Gastroesophageal sphincter (tissue), 4 donors: ENCODE measurements around the gene REM2. TPM values are rescaled to one million over a fixed set of nuclear protein-coding genes. Genes with fewer than 3 reads are reported as not detected.

Experiments
- ATAC-seq: fragments of 150-250 bp; one replicate; pipeline ENCODE4 v1.9.1; 2016; ENCODE audit warnings: mild to moderate bottlenecking, moderate library complexity
- H3K27ac ChIP-seq, 4 donors: fragments of 200-600 bp; sonication (generic) in 3 of 4; 1 replicate in 3 of 4; 2 replicates in 1 of 4; pipeline ENCODE4 v1.5.1; 2016 to 2019
- H3K27me3 ChIP-seq: fragments of 200-600 bp; sonication (generic); one replicate; pipeline ENCODE4 v1.5.1; 2019
- H3K36me3 ChIP-seq, 2 donors: fragments of 200-600 bp; sonication (generic); one replicate each; pipeline ENCODE4 v1.5.1; 2019; ENCODE audit warnings: control low read depth in 1 of 2
- H3K4me1 ChIP-seq, 3 donors: fragments of 200-600 bp; sonication (generic); 1 replicate in 2 of 3; 2 replicates in 1 of 3; pipeline ENCODE4 v1.5.1; 2016 to 2019; ENCODE audit warnings: control low read depth in 2 of 3
- H3K4me3 ChIP-seq, 2 donors: fragments of 200-600 bp; sonication (generic); one replicate each; pipeline ENCODE4 v1.5.1; 2019; ENCODE audit warnings: mild to moderate bottlenecking in 1 of 2, moderate library complexity in 1 of 2
- H3K9me3 ChIP-seq, 3 donors: fragments of 200-600 bp; sonication (generic); one replicate each; pipeline ENCODE4 v1.5.1; 2017 to 2019; ENCODE audit warnings: control low read depth in 2 of 3
- EP300 ChIP-seq: sonication (generic); formaldehyde crosslinking; IDR thresholded peaks from one replicate; pipeline ENCODE4 v1.6.1; 2017; ENCODE audit warnings: antibody characterized with exemption, mild to moderate bottlenecking
- POLR2A ChIP-seq, 2 donors: fragments of 450-650 bp; IDR thresholded peaks; one replicate each; pipeline ENCODE4 v1.6.1; 2017; ENCODE audit warnings: antibody characterized with exemption in 2 of 2, mild to moderate bottlenecking in 2 of 2, moderate library complexity in 1 of 2
- POLR2AphosphoS5 ChIP-seq: sonication (generic); formaldehyde crosslinking; IDR thresholded peaks from one replicate; pipeline ENCODE4 v1.6.1; 2017; ENCODE audit warnings: antibody characterized with exemption
- WGBS, 2 donors: methylation state at CpG; one replicate each; pipeline ENCODE4 v1.1.5; 2018; ENCODE audit warnings: low coverage in 1 of 2; 5-methylcytosine and 5-hydroxymethylcytosine counted together
- total RNA-seq, 4 donors: library from RNA; depleted of rRNA; stranded (reverse); fragments of >200 nt; gene quantifications; one replicate each; pipeline ENCODE4 v1.1.0, GENCODE V29; 2016
- TF ChIP-seq, protein P1 (sequence below), 4 experiments: fragments of 200-600 bp in 2 of 4; fragments of 450-650 bp in 2 of 4; sonication (generic) in 1 of 4; IDR thresholded peaks; one replicate each; pipeline ENCODE4 v1.5.1; 2017 to 2019; ENCODE audit warnings: antibody characterized with exemption in 4 of 4, mild to moderate bottlenecking in 2 of 4, moderate library complexity in 2 of 4

The REM2 gene
- total RNA-seq, 4 donors from 2014 or later, result 0.20 to 0.93 (median 0.47) TPM

DNA sequence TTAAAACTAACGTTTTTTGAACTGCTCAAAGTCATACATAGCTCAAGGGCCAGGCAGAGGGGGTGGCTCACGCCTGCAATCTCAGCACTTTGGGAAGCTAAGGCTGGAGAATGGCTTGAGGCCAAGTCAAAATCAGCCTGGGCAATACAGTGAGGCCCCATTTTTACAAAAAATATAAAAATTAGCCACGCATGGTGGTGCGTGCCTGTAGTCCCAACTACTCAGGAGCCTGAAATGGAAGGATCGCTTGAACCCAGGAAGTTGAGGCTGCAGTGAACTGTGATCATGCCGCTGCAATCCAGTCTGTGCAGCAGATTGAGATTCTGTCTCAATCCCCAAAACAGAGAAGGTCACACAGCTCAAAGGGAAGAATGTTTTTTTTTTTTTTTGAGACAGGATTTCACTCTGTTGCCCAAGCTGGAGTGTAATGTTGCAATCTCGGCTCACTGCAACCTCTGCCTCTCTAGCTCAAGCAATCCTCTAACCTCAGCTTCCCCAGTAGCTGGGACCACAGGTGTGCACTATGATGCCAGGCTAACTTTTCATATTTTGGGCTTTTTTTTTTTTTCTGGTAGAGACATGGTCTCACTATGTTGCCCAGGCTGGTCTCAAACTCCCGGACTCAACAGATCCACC, 33.0 kb downstream of the REM2 start:
- Histone ChIP-seq H3K36me3 (peaks cover 0 to 22% of the 10 kb centered on the region in 2 donors), H3K27me3 (no peaks in the 10 kb centered on the region), H3K9me3 (no peaks in the 10 kb centered on the region), H3K4me1 (peaks cover 0 to 66% (median 17%) of the 10 kb centered on the region in 3 donors), H3K27ac (peak overlapping the region in 1 of 4 donors; percentile 89), H3K4me3 (no peak overlapping the region)
- ATAC-seq, result no peak
- 58 to 66% methylated on average over 3 to 5 of the region's 8 CpGs for WGBS, 2 donors
- TF ChIP-seq, protein P1, sequence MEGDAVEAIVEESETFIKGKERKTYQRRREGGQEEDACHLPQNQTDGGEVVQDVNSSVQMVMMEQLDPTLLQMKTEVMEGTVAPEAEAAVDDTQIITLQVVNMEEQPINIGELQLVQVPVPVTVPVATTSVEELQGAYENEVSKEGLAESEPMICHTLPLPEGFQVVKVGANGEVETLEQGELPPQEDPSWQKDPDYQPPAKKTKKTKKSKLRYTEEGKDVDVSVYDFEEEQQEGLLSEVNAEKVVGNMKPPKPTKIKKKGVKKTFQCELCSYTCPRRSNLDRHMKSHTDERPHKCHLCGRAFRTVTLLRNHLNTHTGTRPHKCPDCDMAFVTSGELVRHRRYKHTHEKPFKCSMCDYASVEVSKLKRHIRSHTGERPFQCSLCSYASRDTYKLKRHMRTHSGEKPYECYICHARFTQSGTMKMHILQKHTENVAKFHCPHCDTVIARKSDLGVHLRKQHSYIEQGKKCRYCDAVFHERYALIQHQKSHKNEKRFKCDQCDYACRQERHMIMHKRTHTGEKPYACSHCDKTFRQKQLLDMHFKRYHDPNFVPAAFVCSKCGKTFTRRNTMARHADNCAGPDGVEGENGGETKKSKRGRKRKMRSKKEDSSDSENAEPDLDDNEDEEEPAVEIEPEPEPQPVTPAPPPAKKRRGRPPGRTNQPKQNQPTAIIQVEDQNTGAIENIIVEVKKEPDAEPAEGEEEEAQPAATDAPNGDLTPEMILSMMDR (IDR thresholded peaks at IDR 0.05), result no peak
- TF ChIP-seq POLR2AphosphoS5 (no peak), POLR2A (IDR thresholded peaks at IDR 0.05) (no peak)

GRCh38 chr14:22918804-22919600, 36.0 kb downstream of the REM2 start, which contains the start of gene RBM23:
RBM23 (minus strand) TSS chr14:22919149.
- Histone ChIP-seq H3K27me3 (no peaks in the 10 kb centered on the region), H3K27ac (peak within 1 kb of the TSS; percentile 89 to 97 (median 90)), H3K9me3 (no peaks in the 10 kb centered on the region), H3K4me1 (peaks cover 0 to 45% (median 17%) of the 10 kb centered on the region in 3 donors), H3K36me3 (peaks cover 0 to 42% of the 10 kb centered on the region in 2 donors), H3K4me3 (peak within 1 kb of the TSS; percentile 55)
- WGBS, 2 donors, result 0% methylated on average over 14 to 16 of the region's 46 CpGs
- peak; percentile 98 for ATAC-seq
- TF ChIP-seq EP300 (no peak), POLR2A (IDR thresholded peaks at IDR 0.05) (peak; percentile 87 to 91), POLR2AphosphoS5 (peak; percentile 89)
- TF ChIP-seq, protein P1 (IDR thresholded peaks at IDR 0.05), result peak in 1 of 4 experiments; percentile 24

DNA sequence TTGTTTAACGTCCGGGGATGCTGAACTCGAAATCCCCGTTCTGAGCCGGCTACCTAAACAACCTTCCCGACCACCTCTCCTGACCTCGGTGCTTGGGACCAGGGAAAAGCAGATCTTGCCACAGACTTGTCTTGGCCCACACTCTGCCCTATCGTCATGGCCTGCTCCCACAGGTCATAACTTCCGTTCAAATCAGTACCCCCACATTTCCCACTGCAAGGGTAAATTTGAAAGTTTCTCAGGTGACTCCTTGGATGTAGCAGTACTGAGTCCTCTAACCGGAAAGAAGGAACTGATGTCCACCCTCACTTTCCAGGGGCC, 36.5 kb downstream of the REM2 start:
- Histone ChIP-seq H3K36me3 (peaks cover 0 to 48% of the 10 kb centered on the region in 2 donors), H3K4me3 (peak overlapping the region; percentile 23 to 55), H3K27ac (peak overlapping the region; percentile 89 to 91 (median 90)), H3K9me3 (no peaks in the 10 kb centered on the region), H3K4me1 (peaks cover 0 to 41% (median 17%) of the 10 kb centered on the region in 3 donors), H3K27me3 (no peaks in the 10 kb centered on the region)
- no peak for TF ChIP-seq EP300
- no peak for TF ChIP-seq POLR2AphosphoS5
- no peak for TF ChIP-seq POLR2A (IDR thresholded peaks at IDR 0.05)
- TF ChIP-seq, protein P1 (IDR thresholded peaks at IDR 0.05), result no peak
- WGBS, 2 donors, result 0 to 2% methylated on average over 6 to 7 of the region's 10 CpGs
- peak; percentile 17 for ATAC-seq

DNA sequence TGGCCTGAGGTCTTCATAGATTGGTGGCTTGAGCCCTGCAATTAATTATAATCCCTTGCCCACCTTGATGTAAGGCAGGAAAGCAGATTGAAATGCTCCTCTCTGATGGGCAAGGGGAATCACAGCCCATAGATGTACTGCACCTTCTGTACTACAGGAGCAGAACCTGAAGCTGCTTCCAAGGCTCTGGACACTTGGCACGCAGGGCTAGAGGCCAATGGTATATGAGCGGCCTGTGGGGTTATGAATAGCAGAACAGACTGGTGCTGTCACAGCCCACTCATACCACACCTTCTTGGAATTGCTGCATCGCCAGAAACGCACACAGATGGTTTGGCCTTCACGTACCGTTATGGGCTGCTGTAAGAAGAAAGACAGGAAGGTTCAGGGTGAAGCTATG, 37.7 kb downstream of the REM2 start:
- 81 to 83% methylated on average over 3 to 6 of the region's 6 CpGs for WGBS, 2 donors
- Histone ChIP-seq H3K4me3 (no peak overlapping the region), H3K36me3 (peaks cover 0 to 59% of the 10 kb centered on the region in 2 donors), H3K9me3 (no peaks in the 10 kb centered on the region), H3K4me1 (peaks cover 0 to 31% (median 17%) of the 10 kb centered on the region in 3 donors), H3K27me3 (no peaks in the 10 kb centered on the region), H3K27ac (peak overlapping the region in 1 of 4 donors; percentile 89)
- TF ChIP-seq POLR2AphosphoS5 (no peak), EP300 (no peak), POLR2A (IDR thresholded peaks at IDR 0.05) (no peak)
- TF ChIP-seq, protein P1 (IDR thresholded peaks at IDR 0.05), result no peak
- no peak for ATAC-seq
